SW 1271 (cell line): ENCODE measurements around the gene EIF2B5.
A peak's percentile ranks its signal among the peaks of the same experiment; 100 is the strongest.
"Not testable (repeated sequence)": the region's sequence is repeated elsewhere in the genome, so short reads cannot be mapped to it uniquely, and the experiment has no call there.

Source experiments
- DNase-seq, 2 experiments: peaks; one replicate each; lab custom pipeline; 2025; lab: John Stamatoyannopoulos, UW

Gene EIF2B5

DNA sequence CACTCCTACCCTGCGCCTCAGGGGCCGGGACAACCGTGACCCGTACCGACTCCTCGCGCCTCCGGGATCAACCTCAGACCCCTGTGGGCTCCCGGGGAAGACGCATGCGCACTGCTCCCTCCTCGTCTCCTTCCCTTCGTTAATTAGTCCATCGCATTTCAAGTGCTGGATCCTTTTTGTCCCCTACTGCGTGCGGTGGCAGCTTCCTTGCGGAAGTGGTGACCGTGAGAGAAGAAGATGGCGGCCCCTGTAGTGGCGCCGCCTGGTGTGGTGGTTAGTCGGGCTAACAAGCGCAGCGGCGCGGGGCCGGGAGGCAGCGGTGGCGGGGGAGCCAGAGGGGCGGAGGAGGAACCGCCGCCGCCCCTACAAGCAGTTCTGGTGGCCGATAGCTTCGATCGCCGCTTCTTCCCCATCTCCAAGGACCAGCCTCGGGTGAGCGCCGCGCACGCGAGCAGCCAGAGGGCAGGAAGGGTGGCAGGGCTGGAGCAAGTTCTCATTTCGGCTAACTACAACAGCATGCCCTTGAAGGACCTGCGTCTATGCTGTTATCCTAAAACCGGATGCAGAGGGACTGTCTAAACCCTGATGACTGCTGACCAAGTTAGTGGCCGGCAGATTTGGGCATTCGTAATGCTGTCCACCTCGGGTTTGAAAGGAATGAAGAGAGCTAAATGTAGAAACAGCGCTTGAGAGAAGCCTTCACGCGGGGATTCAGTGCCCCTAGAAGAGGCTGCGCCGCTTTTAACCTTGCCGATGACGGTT, at the start of gene EIF2B5:
Gene EIF2B5 (plus strand): TSS at position 210 of the 762 bp plus-strand sequence. CDS start 28 bp downstream, at position 238.
- peak; percentile 90 to 95 for DNase-seq

DNA sequence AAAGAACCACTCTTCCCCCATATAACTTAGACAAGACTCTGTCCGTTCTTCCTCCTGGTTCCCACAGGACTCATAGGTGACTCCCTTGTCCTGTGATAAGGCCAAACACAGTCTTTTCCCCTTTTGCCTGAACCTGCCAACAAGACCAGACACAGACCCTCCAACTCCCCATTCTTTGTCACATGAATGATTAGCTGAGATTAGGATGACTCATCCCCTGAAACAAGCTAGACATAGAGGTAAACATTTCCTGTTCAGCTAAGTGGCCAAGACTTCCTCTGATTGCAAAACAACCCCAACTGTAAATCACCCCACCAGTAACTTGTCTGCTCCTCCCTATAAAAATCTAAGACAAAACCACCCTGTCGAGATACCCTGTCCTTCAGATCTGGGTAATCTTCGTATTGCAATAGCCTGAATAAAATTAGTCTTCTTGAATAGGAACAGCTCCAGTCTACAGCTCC, 49.7 kb upstream of the EIF2B5 start:
- DNase-seq = peak in 1 of 2 experiments; percentile 29

DNA sequence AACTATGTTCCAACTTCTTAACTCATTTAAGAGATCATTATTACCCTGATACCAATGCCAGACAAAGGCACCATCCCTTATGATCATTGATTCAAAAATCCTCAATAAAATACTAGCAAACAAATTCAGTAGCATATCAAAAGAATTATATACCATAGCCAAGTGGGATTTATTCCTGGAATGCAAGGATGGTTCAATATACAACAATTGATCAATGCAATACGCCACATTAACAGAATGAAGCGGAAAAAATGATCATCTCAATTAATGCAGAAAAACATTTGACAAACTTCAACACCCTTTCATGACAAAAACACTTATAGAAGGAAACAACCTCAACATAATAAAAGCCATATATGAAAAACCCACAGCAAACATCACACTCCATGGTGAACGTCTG, 43.0 kb upstream of the EIF2B5 start:
- no peak for DNase-seq

DNA sequence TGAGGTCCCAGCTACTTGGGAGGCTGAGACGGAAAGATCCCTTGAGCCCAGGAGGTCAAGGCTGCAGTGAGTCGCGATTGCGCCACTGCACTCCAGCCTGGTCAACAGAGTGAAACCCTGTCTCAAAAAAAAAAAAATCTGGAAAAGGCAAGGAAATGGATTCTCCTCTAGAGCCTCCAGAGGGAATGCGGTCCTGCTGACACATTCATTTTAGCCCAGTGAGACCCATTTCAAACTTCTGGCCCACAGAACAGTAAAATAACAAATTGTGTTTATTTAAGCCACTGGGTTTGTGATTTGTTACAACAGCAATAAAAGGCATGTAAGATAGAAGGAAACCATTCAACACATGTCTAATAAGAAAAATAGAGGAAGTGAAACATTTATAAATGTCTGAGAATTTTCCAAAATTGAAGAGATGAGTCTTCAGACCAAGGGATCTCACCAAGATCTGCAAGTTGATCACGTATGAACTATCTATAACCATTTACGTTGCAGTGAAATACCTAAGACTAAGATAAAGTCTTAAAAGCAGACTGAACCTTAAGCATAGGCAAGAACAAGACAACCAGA, 38.3 kb upstream of the EIF2B5 start, which contains the start of gene HTR3E:
Gene HTR3E (plus strand): TSS at position 254 of the 573 bp plus-strand sequence. CDS start 466 bp downstream, outside the sequence.
- no peak for DNase-seq

DNA sequence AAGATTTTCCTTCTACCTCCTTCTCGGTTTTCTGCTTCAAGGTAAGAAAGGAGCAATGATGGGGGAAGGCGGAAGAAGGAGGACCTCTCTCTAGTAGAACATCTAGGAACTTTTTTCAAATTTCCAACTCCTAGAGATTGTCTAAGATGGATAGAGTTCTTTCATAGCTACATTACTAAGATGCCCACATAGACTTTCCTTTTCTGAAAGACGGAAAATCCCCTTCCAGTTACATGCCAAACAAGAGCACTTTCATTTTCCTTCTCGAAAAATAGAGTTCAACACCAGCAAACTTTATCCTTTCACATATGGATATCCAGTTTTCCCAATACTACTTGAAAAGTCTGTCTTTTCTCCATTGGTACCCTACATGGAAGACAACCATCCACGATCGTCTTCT, 37.6 kb upstream of the EIF2B5 start:
- no peak for DNase-seq

DNA sequence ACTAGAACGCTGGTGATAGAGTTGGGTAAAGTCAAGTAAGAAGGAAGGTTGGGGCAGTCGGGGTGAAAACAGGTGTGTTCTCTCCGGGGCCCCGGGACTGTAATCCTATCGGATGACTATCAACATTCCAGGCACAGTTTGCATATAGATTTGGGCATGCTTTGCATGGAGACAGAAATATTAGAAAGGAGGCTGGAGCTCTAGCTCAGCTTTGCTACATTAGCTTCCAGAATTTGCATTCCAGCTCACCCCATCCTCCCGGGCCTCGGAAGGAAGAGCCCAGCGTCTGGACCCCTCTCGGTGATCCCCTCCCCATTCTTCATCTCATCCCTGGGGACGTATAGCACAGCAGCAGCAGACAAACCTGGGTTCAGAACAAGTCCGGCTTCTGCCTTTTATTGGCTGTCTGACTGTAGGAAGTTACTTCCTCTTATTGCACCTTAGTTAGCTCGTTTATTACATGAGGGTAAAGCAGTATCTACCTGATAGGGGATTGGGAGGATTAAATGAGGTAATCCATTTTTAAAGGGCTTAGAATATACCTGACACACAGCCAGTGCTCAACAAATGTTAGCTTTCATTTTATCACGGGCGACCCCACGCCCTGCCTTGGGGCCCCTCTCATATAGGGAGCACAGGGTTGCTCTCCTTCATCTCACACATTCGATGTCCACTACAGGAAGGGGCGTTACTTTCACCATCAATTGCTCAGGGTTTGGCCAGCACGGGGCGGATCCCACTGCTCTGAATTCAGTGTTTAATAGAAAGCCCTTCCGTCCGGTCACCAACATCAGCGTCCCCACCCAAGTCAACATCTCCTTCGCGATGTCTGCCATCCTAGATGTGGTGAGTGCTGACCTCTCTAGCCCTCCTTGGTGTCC, 35.1 kb upstream of the EIF2B5 start:
- DNase-seq = no peak

DNA sequence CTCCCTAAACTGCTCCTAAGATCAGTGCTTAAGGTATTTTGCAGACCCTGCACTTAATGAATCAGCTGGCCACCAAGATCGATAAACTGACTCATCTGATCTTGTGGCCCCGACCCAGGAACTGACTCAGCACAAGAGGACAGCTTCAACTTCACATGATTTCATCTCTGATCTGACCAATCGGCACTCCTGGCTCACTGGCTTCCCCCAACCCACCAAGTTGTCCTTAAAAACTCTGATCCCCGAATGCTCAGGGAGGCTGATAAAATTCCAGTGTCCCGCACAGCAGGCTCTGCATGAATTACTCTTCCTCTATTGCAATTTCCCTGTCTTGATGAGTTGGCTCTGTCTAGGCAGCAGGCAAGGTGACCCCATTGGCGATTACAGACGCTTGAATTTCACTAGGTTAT, 24.8 kb upstream of the EIF2B5 start:
- no peak for DNase-seq

DNA sequence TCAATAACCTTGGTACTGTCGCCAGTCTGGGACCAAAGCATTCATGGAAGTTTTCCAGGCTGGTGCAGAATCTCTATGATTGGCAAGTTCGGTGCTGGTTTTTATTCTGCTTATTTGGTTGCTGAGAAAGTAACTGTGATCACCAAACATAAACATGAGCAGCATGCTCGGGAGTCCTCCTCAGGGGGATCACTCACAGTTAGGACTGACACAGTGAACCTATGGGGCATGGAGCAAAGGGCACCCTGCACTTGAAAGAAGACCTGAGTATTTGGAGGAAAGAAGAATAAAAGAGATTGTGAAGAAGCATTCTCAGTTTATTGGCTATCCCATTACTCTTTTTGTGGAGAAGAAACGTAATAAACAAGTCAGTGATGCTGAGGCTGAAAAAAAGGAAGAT, 19.1 kb upstream of the EIF2B5 start:
- DNase-seq = no peak

DNA sequence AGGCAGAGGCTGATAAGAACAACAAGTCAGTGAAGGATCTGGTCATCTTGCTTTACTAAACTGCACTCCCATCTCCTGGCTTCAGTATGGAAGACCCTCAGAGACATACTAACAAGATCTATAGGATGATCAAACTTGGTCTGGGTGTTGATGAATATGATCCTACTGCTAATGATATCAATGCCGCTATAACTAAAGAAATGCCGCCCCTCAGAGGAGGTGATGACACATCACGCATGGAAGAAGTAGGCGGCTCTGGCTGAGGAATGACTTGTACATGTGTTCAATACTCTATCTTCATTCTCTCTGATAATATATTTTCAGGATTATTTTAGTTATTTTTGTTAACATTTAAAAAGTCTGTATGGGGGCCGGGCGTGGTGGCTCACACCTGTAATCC, 17.5 kb upstream of the EIF2B5 start:
- DNase-seq = no peak

DNA sequence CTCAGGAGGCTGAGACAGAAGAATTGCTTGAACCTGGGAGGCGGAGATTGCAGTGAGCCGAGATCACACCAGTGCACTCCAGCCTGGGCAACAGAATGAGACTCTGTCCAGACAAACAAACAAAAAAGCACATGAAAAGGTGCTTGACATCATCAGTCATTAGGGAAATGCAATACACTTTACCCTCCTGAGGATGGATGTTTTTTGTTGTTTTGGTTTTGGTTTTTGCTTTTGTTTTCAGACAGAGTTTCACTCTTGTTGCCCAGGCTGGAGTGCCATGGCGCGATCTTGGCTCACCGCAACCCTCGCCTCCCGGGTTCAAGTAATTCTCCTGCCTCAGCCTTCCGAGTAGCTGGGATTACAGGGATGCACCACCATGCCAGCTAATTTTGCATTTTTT, 14.1 kb upstream of the EIF2B5 start:
- DNase-seq = not testable (repeated sequence)

DNA sequence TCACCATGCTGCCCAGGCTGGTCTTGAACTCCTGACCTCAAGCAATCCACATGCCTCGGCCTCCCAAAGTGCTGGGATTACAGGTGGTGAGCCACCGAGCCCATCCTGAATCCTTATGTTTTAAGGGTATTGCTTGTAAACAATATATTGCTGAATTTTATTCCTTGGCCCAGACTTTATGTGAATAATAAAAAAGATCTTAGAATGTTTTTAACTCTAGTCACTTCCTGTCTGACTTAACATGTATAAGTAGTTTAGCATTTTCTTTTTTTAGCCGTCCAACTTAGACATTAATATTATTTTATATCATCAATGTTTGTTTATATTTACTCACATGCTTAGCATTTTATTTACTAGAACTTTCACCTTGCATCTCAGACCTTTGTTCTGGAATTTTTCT, 9.2 kb upstream of the EIF2B5 start:
- DNase-seq = no peak

DNA sequence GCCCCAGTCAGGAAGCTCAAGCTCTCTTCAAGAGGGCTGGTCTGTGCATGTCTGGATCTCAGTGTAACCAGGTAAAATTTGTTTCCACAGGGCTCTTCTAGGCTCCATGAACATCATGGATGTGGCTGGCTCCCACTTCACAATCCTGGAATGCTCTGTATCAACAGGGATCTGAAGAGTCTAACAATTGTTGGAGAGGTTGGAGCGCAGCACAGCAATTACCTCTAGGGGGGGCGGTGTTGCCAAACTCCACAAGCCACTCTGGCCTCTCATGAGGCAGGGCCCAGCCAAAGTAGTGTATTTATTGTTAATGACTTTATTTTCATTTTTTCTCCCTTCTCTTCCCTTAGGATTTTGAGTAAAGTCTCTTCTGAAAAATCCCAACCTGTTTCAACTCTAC, 6.1 kb upstream of the EIF2B5 start:
- peak; percentile 2 to 31 for DNase-seq

DNA sequence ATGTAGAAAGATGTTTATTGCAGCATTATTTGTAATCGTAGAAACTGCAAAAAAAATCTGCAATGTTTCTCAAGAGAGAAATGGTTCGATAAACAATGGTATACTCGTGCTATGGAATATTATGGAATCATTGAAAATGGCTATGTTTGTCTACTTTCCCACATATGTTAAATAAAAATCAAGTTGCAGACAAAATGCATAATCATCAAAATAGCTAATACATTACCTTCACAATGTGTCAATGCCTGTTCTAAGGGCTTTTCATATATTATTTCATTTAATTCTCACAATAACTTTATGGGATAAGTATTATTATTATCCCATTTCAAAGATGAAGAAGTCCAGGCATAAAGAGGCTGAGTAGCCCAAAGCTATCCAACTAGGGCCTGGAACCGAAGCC, 2.2 kb upstream of the EIF2B5 start:
- DNase-seq = no peak

DNA sequence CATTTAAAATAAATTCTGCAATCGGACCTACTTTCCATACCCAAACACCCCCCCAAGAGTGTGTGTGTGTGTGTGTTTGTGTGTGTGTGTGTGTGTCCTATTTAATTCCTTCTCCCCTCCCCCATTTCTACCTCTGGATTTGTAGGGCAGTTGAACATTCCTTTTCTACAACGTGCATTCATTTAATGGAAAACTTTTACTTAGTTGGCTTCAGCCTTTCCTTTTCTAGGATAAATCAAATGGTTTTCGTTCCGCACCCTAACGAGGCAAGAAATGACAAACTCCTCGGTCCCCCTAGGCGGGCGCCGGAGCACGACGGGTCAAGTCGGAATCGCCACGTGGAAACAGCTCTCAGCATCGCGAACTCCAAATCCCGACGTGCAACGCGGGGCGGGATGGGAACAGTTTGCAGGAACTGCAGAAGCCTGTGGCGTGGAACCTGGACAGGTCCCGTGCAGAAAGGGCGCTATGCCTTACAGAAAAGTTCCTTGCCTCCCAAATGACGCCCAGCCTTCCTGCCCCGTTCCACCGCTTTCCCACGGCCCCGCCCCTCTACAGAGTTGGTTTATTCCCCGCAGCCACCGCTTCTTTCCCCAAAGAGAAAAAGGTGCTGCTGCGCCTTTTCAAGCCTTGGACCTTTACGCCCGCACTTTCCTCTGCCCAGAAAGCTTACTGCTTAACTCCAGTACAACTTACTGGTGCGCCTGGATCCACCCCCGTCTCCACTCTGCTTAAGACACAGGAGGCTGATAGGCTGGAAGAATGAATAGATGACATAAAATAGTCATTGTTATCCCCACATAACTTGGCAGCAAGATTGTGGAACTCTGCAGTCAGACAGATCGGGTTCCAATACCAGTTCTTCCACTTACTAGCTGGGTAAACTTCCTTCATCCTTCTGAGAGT, 1.1 kb upstream of the EIF2B5 start:
- peak; percentile 75 to 84 for DNase-seq

DNA sequence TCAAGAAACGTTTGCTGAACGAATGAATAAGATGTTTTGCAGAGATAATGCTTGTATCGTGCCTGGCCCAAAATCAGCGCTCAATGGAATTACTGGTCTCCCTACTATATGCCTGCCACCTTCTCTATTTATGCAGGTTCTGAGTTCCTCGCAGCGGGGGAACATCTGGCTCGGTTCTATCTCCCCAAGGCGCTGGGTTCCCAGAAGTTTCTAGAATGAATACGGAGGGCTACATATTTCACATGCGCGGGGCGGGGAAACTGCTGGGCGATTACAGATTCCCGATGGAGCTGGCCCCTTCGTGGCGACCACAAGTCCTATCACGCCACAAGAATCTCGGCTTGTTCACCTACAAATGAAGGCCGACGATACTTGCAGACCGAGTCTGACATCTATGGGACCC, 411 bp upstream of the EIF2B5 start:
- no peak for DNase-seq

DNA sequence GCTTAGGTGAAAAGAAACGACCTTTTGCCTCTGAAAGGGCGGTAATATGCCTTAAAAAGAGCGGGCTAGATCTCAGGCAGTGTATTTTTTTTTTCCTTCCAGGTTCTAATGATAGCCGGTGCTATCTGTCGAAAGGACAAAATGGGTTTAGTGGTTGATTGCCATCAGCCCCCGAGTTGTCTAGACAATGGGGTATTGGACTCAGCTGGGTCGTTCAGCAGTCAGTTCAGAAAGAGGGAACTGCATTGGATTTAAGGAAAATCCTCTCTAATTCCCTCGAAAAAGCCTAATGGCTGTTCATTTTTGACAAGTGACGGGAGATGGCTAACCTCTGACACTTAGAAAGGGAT, 728 bp downstream of the EIF2B5 start:
- no peak for DNase-seq

DNA sequence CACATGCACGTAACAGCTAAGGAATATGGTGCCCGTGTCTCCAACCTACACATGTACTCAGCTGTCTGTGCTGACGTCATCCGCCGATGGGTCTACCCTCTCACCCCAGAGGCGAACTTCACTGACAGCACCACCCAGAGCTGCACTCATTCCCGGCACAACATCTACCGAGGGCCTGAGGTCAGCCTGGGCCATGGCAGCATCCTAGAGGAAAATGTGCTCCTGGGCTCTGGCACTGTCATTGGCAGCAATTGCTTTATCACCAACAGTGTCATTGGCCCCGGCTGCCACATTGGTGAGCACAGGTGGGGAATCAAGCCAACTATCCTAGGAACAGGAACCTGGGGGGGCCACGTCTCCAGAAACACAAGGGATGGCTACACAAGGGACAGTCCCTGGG, 5.3 kb downstream of the EIF2B5 start:
- DNase-seq = no peak

DNA sequence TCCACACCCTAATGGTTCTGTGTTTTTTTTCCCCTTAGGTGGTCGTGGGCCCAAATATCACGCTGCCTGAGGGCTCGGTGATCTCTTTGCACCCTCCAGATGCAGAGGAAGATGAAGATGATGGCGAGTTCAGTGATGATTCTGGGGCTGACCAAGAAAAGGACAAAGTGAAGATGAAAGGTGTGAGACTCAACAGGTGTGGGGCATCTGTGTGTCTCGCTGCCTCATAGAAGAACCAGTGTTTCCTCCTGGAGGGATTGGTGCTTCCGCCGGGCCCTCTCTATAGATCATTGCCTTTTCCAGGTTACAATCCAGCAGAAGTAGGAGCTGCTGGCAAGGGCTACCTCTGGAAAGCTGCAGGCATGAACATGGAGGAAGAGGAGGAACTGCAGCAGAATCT, 7.0 kb downstream of the EIF2B5 start:
- DNase-seq = no peak

DNA sequence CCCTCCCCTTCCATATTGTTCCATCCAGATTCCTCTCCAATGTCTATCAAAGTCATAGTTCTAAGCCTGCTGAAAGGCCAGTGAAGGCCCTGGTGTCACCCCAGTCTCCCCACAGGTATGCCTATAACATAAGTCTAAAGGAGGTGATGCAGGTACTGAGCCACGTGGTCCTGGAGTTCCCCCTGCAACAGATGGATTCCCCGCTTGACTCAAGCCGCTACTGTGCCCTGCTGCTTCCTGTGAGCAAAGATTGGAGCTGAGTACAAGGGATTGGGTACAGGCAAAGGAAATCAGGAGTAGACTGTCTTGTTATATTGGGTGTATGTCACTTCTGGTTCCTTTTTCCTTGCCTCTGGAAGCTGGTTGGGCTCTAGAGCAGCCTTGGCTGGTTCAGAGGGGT, 8.2 kb downstream of the EIF2B5 start:
- DNase-seq = no peak

DNA sequence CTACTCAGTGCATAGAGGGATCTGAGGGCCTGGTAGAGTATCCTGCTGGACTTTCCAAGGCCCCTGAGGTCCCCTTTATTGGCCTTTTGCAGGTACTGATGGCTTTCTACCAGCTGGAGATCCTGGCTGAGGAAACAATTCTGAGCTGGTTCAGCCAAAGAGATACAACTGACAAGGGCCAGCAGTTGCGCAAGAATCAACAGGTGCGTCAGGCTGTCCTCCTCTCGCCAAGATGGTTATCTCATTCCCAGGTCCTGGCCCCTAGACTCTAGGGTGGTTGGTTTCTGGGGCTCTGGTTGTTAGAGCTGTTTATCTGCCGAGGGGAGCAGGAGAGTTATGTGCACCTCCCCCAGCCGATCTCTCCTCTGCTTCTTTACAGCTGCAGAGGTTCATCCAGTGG, 9.3 kb downstream of the EIF2B5 start:
- DNase-seq = no peak

DNA sequence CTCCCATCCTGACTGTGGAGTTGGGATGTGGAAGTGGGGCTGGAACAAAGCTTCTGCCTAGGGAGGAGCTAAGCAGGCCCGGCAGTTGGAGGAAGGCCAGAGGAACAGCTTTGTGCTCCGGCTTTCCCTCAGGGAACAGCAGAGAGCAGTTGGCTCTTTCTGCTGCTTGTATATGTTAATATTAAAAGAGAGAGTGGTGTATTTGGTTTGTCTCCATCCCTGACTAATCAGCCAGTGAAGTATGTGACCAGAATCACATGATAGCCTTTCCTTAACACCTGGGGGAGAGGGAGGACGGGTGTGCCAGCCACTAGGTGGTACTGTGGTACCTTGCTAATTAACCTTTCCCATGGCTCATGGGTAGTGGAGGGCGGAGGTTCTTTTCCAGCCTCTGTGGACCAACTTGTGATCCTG, 10.0 kb downstream of the EIF2B5 start:
- DNase-seq = peak; percentile 22 to 45
